Activated naive CD8-positive, alpha-beta T cell treated with anti-CD3 and anti-CD28 coated beads, Interleukin-2, amount 50 U/mL, for 24 hours (primary cell): Measurements from ENCODE around the gene UNC13A.
A peak's percentile ranks its signal among the peaks of the same experiment; 100 is the strongest.
"Not testable (repeated sequence)": the region's sequence is repeated elsewhere in the genome, so short reads cannot be mapped to it uniquely, and the experiment has no call there.

ENCODE experiments used
- ATAC-seq: fragments of 150-1000 bp; cut with Tn5 transposase; one replicate; pipeline ENCODE4 v1.10.0; 2021
- DNase-seq: peaks from one replicate; pipeline ENCODE4 v3.0.0; 2021
- H3K27ac Mint-ChIP-seq: one replicate; pipeline ENCODE4 v1.8.0; 2021; ENCODE audit warnings: mild to moderate bottlenecking, mixed read lengths
- H3K27me3 Mint-ChIP-seq: one replicate; pipeline ENCODE4 v1.8.0; 2021; ENCODE audit warnings: mixed read lengths
- H3K36me3 Mint-ChIP-seq: one replicate; pipeline ENCODE4 v1.8.0; 2021; ENCODE audit warnings: low read depth, mixed read lengths
- H3K4me1 Mint-ChIP-seq: one replicate; pipeline ENCODE4 v1.8.0; 2021; ENCODE audit warnings: mixed read lengths
- H3K4me3 Mint-ChIP-seq: one replicate; pipeline ENCODE4 v1.8.0; 2021; ENCODE audit warnings: mild to moderate bottlenecking, moderate library complexity, mixed read lengths
- H3K9me3 Mint-ChIP-seq: one replicate; pipeline ENCODE4 v1.8.0; 2021; ENCODE audit warnings: mixed read lengths

UNC13A gene

DNA sequence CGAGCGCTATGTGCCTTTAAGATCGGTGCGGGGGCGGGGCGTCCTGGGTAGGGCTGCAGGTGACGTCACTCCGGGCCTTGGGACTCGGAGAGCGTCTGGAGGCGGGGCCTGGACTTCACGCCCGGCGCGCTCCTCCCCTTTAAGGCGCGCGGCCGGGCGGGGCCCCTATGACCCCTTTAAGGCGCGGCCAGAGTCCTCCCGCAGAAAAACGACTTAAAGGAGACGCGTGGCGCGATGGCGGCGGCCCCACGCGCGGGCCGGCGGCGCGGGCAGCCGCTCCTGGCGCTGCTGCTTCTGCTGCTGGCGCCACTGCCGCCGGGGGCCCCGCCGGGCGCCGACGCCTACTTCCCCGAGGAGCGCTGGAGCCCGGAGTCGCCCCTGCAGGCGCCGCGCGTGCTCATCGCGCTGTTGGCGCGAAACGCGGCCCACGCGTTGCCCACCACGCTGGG is 132.7 kb downstream of the UNC13A start, which contains the start of gene COLGALT1:
Gene COLGALT1 (plus strand): TSS at position 170 of the 449 bp plus-strand sequence. CDS start 65 bp downstream, at position 235.
- Mint-ChIP-seq H3K4me1 (peaks cover 12% of the 10 kb centered on the region), H3K27me3 (no peaks in the 10 kb centered on the region)
- ATAC-seq: peak; percentile 92

DNA sequence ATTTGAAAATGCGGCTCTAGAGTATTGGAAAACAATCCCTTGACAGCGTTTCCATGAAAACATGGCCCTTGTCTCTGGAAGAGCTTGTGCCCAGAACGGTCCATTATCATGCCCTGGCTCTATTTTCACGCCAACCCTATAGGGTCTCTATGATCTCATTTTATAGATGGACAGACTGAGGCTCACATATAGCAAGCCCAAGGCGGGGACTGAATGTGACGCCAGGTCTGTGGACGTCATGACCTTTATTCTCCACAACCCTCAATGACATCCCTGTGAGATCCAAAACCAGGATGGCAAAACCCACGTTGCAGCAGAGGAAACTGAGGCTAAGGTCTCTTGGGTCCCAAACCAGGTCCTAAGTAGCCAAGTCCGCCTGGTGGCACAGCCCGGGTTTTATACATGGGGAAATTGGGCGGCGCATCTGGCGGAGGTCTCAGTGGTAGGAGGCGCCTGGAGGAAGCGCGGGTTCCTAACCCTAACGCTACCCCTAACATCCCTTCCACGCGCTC is 133.1 kb downstream of the UNC13A start:
- H3K27ac Mint-ChIP-seq: peak overlapping the region; percentile 73
- H3K27me3 Mint-ChIP-seq: no peaks in the 10 kb centered on the region
- H3K36me3 Mint-ChIP-seq: peaks cover 21% of the 10 kb centered on the region
- no peak for DNase-seq
- peak overlapping the region; percentile 84 for H3K4me3 Mint-ChIP-seq
- peak; percentile 17 for ATAC-seq
- H3K9me3 Mint-ChIP-seq: no peaks in the 10 kb centered on the region
- peaks cover 12% of the 10 kb centered on the region for H3K4me1 Mint-ChIP-seq

More for the DNA sequence above, 132.7 kb downstream of the UNC13A start, which contains the start of gene COLGALT1:
- Mint-ChIP-seq H3K9me3 (no peaks in the 10 kb centered on the region), H3K27ac (peak within 1 kb of the TSS; percentile 76), H3K4me3 (peak within 1 kb of the TSS; percentile 84), H3K36me3 (peaks cover 25% of the 10 kb centered on the region)
- DNase-seq: peak; percentile 99

DNA sequence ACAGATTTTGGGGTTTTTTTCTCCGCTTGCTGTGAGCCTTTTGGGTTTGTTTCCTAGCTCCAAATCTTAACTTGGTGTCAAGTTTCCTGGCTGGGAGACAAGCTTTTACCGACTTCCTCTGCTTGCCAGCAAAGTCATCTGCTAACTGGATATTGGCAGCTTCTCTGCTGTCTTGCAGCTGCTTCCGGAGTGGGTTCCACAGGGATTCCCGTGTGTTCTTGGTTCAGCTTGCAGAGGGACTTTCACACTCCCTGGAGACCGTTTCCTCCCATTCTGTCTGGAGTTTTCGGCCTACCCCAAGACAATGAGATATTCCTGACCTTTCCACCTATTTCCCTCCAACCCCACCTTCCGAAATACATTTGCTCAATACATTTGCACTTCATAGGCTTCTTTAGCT is 134.9 kb downstream of the UNC13A start:
- no peaks in the 10 kb centered on the region for H3K27me3 Mint-ChIP-seq
- no peak for DNase-seq
- H3K4me1 Mint-ChIP-seq: peaks cover 12% of the 10 kb centered on the region
- no peak for ATAC-seq
- no peak overlapping the region for H3K4me3 Mint-ChIP-seq
- peaks cover 8% of the 10 kb centered on the region for H3K36me3 Mint-ChIP-seq
- no peaks in the 10 kb centered on the region for H3K9me3 Mint-ChIP-seq
- no peak overlapping the region for H3K27ac Mint-ChIP-seq

DNA sequence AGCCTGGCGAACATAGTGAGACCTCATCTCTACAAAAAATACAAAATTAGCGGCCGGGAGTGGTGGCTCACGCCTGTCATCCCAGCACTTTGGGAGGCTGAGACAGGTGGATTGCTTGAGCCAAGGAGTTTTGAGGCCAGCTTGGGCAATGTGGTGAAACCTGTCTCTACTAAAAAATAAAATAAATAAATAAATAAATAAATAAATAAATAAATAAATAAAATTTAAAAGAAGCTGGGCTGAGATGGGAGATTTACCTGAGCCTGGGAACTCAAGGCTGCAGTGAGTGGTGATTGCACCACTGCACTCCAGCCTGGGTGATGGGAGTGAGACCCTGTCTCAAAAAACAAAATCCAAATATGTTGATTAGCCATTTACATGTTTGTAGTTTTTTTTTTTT is 135.4 kb downstream of the UNC13A start:
- not testable (repeated sequence) for H3K27ac Mint-ChIP-seq, H3K4me3 Mint-ChIP-seq, H3K9me3 Mint-ChIP-seq, ATAC-seq, H3K27me3 Mint-ChIP-seq, H3K36me3 Mint-ChIP-seq, DNase-seq
- peaks cover 12% of the 10 kb centered on the region for H3K4me1 Mint-ChIP-seq
